ENCODE data around the gene TTYH1. TPM values are rescaled to one million over a fixed set of nuclear protein-coding genes. Genes with fewer than 3 reads are reported as not detected.
A peak's percentile ranks its signal among the peaks of the same experiment; 100 is the strongest.

The TTYH1 gene
- total RNA-seq, 1 experiment from 2014 or later: 2.9 TPM

DNA sequence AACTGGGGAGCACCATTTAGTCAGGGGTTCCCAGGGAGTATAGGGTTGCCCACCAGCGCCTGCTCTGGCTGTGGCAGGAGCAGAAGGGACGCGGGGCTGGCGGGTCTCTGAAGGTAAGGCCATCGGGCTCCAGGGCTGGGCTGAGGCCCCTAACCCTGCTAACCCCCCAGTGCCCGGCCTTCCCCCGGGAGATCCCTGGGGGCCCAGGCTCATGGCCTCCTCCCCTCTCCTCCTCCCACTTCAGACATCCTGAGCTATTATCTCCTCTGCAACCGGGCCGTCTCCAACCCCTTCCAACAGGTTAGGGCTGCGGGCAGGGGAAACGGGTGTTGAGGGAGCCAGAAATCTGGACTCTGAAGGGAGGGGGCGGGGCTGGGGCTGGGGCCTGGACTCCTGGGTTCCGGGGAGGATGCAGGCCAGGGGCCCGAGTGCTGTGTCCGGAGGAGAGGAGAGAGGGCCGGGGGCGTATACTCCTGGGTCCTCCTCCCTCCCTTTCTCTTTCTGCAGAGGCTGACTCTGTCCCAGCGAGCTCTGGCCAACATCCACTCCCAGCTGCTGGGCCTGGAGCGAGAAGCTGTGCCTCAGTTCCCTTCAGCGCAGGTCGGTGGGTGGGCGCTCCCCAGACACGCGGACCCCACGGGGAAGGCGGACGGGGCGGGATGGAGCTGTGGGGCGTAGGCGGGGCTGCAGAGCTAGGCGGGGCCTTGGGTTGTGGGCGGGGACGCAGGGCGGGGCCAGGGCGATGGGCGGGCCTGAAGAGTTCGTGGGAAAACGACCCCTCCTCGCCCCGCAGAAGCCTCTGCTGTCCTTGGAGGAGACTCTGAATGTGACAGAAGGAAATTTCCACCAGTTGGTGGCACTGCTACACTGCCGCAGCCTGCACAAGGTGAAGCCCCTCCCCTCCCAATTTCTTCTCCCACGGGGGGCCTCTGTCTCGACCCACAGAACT is 15.3 kb downstream of the TTYH1 start:
- peaks cover 21% of the 10 kb centered on the region for H3K27me3 Mint-ChIP-seq (ENCODE audit: unreplicated experiment)
- intact Hi-C loops (cut with micrococcal nuclease; ENCODE audit: unreplicated experiment): loop anchor here (2.0 kb wide), 1 partner anchor 18 kb away; the partner anchor contains the start of gene LENG8
- H3K4me1 Mint-ChIP-seq (ENCODE audit: low read depth, unreplicated experiment): peaks cover 46% of the 10 kb centered on the region
- TF ChIP-seq CTCF (IDR thresholded peaks at IDR 0.05; ENCODE audit: unreplicated experiment): peak; percentile 17
- peak; percentile 80 for DNase-seq
- peak overlapping the region; percentile 62 for H3K4me3 Mint-ChIP-seq (ENCODE audit: low read depth, unreplicated experiment)
- BruUV-seq (replicated peaks): no TSS peak
- peaks cover 67% of the 10 kb centered on the region for H3K36me3 Mint-ChIP-seq (ENCODE audit: insufficient read depth, unreplicated experiment)
- no peaks in the 10 kb centered on the region for H3K9me3 Mint-ChIP-seq (ENCODE audit: low read depth, unreplicated experiment)
- peak overlapping the region; percentile 83 for H3K27ac Mint-ChIP-seq (ENCODE audit: unreplicated experiment)
- CTCF ChIA-PET: interaction anchor here (0.5 to 3.6 kb wide), 13 partner anchors 9 to 241 kb away, joined by 3 to 18 read pairs (median 7); partner anchors contain the start of genes LENG8, LENG9 and MBOAT7

DNA sequence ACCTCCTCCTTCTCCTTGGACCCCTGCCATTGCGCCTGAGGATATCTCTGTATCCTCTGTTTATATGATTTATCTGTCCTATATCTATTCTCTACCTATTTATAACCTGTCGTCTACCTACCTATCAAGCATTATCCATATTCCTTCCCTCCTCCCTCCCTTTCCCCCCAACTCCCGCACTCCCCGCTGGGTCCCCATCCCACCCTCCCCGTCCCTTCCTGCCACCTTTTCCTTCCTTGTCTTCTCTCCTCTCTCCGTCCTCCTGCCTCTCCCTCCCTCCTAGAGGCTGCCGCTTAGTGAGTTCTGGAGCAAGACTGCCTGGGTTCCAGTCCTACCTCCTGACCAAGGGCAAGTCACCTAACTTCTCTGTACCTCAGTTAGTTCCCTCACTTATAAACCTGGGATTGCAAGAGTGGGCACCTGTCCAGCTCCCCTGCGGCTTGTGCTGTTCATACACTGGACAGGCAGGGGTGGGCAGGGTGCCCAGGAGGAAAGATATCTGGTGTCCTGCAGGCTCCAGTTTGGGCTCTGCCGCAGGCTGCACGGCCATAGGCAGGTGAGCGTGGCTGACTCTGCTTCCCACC is 16.1 kb downstream of the TTYH1 start:
- peak overlapping the region; percentile 62 for H3K4me3 Mint-ChIP-seq (ENCODE audit: low read depth, unreplicated experiment)
- no peaks in the 10 kb centered on the region for H3K9me3 Mint-ChIP-seq (ENCODE audit: low read depth, unreplicated experiment)
- H3K27ac Mint-ChIP-seq (ENCODE audit: unreplicated experiment): peak overlapping the region; percentile 83
- BruUV-seq (replicated peaks): no TSS peak
- intact Hi-C loops (cut with micrococcal nuclease; ENCODE audit: unreplicated experiment): loop anchor here (2.0 kb wide), 1 partner anchor 17 kb away; the partner anchor contains the start of gene LENG8
- DNase-seq: peak; percentile 93
- TF ChIP-seq CTCF (IDR thresholded peaks at IDR 0.05; ENCODE audit: unreplicated experiment): no peak
- H3K27me3 Mint-ChIP-seq (ENCODE audit: unreplicated experiment): peaks cover 15% of the 10 kb centered on the region
- CTCF ChIA-PET: interaction anchor here (0.5 to 3.6 kb wide), 12 partner anchors 8 to 726 kb away, joined by 3 to 18 read pairs (median 7); partner anchors contain the start of genes LENG8 and LENG9
- H3K36me3 Mint-ChIP-seq (ENCODE audit: insufficient read depth, unreplicated experiment): peaks cover 69% of the 10 kb centered on the region
- peaks cover 43% of the 10 kb centered on the region for H3K4me1 Mint-ChIP-seq (ENCODE audit: low read depth, unreplicated experiment)

DNA sequence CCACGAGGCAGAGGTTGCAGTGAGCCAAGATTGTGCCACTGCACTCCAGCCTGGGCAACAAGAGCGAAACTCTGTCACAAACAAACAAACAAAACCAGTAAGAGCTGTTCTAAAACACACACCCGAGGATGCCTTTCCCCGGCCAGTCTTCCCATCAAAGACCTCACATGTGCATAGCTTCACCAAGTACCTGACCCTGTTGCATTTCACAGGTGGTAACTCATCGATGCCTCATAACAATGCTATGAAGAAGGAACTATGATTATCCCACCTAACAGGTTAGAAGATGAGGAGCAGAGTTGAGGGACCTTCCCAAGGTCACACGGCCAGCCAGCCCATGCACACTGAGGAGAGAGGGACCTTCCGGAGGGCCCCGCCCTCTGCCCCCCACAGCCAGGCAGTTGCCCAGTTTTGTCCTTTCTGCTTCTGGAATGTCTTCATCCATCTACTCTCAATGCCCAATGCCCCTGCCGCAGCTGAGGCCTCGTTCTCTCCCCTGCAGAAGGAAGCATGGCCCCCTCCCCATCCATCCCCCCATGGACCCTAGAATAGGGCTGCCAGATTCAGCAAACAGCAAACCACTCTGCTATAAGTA is 17.0 kb downstream of the TTYH1 start:
- no peak for TF ChIP-seq CTCF (IDR thresholded peaks at IDR 0.05; ENCODE audit: unreplicated experiment)
- peak overlapping the region; percentile 62 for H3K4me3 Mint-ChIP-seq (ENCODE audit: low read depth, unreplicated experiment)
- H3K9me3 Mint-ChIP-seq (ENCODE audit: low read depth, unreplicated experiment): no peaks in the 10 kb centered on the region
- CTCF ChIA-PET: interaction anchor here (0.5 to 3.6 kb wide), 10 partner anchors 12 to 727 kb away, joined by 3 to 18 read pairs (median 3); partner anchors contain the start of genes LENG8 and LENG9
- intact Hi-C loops (cut with micrococcal nuclease; ENCODE audit: unreplicated experiment): no loop called here
- peak; percentile 73 for DNase-seq
- peaks cover 77% of the 10 kb centered on the region for H3K36me3 Mint-ChIP-seq (ENCODE audit: insufficient read depth, unreplicated experiment)
- H3K27me3 Mint-ChIP-seq (ENCODE audit: unreplicated experiment): peaks cover 15% of the 10 kb centered on the region
- H3K4me1 Mint-ChIP-seq (ENCODE audit: low read depth, unreplicated experiment): peaks cover 36% of the 10 kb centered on the region
- BruUV-seq (replicated peaks): no TSS peak
- H3K27ac Mint-ChIP-seq (ENCODE audit: unreplicated experiment): peak overlapping the region; percentile 83

GRCh38 chr19:54433697-54434096 is 18.4 kb downstream of the TTYH1 start:
- DNase-seq: no peak
- CTCF ChIA-PET: interaction anchor here (2.0 kb wide), 1 partner anchor 15 kb away, joined by 7 read pairs; the partner anchor contains the start of gene LENG8
- peaks cover 39% of the 10 kb centered on the region for H3K4me1 Mint-ChIP-seq (ENCODE audit: low read depth, unreplicated experiment)
- no TSS peak for BruUV-seq (replicated peaks)
- intact Hi-C loops (cut with micrococcal nuclease; ENCODE audit: unreplicated experiment): no loop called here
- no peak overlapping the region for H3K4me3 Mint-ChIP-seq (ENCODE audit: low read depth, unreplicated experiment)
- H3K9me3 Mint-ChIP-seq (ENCODE audit: low read depth, unreplicated experiment): no peaks in the 10 kb centered on the region
- peak overlapping the region; percentile 24 for H3K27ac Mint-ChIP-seq (ENCODE audit: unreplicated experiment)
- no peak for TF ChIP-seq CTCF (IDR thresholded peaks at IDR 0.05; ENCODE audit: unreplicated experiment)
- peaks cover 11% of the 10 kb centered on the region for H3K27me3 Mint-ChIP-seq (ENCODE audit: unreplicated experiment)
- peaks cover 72% of the 10 kb centered on the region for H3K36me3 Mint-ChIP-seq (ENCODE audit: insufficient read depth, unreplicated experiment)

Measured in Calu3 (cell line).